Measurements from ENCODE around the gene NCKAP5. TPM values are rescaled to one million over a fixed set of nuclear protein-coding genes. Genes with fewer than 3 reads are reported as not detected.

The NCKAP5 gene
- total and polyA plus RNA-seq, 2 of the 13 experiments (the other 11 are each of a cell fraction or from before 2014, with no cell fraction given), result 0.01 TPM; not detected in 1

DNA sequence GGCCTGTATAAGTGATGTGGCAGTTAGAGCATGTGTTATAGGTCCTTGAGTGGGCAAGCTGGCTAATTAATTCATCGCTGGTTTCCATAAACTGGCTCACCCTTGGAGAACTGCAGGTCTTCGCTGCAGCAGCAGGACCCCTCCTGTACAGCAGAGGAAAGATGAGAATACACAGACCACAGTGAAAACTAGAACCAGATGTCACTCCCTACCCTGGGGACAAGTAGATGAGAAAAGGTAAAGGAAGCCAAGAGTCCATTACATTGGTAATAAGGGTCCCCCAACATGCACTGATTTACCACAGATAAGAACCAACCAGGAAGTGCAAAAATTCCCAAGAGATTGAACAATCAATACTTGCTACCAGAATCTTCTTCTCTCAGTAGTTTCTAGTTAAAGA, 482.6 kb downstream of the NCKAP5 start (continued):
- TF ChIP-seq, protein P1, sequence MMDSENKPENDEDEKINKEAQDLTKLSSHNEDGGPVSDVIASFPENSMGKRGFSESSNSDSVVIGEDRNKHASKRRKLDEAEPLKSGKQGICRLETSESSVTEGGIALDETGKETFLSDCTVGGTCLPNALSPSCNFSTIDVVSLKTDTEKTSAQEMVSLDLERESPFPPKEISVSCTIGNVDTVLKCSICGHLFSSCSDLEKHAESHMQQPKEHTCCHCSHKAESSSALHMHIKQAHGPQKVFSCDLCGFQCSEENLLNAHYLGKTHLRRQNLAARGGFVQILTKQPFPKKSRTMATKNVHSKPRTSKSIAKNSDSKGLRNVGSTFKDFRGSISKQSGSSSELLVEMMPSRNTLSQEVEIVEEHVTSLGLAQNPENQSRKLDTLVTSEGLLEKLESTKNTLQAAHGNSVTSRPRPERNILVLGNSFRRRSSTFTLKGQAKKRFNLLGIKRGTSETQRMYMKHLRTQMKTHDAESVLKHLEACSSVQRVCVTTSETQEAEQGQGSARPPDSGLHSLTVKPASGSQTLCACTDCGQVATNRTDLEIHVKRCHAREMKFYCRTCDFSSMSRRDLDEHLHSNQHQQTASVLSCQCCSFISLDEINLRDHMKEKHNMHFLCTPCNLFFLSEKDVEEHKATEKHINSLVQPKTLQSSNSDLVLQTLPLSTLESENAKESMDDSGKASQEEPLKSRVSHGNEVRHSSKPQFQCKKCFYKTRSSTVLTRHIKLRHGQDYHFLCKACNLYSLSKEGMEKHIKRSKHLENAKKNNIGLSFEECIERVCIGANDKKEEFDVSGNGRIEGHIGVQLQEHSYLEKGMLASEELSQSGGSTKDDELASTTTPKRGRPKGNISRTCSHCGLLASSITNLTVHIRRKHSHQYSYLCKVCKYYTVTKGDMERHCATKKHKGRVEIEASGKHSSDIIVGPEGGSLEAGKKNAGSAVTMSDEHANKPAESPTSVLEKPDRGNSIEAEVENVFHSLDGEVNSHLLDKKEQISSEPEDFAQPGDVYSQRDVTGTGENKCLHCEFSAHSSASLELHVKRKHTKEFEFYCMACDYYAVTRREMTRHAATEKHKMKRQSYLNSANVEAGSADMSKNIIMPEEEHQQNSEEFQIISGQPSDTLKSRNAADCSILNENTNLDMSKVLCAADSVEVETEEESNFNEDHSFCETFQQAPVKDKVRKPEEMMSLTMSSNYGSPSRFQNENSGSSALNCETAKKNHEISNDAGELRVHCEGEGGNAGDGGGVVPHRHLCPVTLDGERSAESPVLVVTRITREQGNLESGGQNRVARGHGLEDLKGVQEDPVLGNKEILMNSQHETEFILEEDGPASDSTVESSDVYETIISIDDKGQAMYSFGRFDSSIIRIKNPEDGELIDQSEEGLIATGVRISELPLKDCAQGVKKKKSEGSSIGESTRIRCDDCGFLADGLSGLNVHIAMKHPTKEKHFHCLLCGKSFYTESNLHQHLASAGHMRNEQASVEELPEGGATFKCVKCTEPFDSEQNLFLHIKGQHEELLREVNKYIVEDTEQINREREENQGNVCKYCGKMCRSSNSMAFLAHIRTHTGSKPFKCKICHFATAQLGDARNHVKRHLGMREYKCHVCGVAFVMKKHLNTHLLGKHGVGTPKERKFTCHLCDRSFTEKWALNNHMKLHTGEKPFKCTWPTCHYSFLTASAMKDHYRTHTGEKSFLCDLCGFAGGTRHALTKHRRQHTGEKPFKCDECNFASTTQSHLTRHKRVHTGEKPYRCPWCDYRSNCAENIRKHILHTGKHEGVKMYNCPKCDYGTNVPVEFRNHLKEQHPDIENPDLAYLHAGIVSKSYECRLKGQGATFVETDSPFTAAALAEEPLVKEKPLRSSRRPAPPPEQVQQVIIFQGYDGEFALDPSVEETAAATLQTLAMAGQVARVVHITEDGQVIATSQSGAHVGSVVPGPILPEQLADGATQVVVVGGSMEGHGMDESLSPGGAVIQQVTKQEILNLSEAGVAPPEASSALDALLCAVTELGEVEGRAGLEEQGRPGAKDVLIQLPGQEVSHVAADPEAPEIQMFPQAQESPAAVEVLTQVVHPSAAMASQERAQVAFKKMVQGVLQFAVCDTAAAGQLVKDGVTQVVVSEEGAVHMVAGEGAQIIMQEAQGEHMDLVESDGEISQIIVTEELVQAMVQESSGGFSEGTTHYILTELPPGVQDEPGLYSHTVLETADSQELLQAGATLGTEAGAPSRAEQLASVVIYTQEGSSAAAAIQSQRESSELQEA (CRISPR knock-in tag; IDR thresholded peaks at IDR 0.05; ENCODE audit: not compliant biosample characterization), result no peak
- no peak for TF ChIP-seq SIX4 (CRISPR knock-in tag; IDR thresholded peaks at IDR 0.05)
- TF ChIP-seq, protein P2, sequence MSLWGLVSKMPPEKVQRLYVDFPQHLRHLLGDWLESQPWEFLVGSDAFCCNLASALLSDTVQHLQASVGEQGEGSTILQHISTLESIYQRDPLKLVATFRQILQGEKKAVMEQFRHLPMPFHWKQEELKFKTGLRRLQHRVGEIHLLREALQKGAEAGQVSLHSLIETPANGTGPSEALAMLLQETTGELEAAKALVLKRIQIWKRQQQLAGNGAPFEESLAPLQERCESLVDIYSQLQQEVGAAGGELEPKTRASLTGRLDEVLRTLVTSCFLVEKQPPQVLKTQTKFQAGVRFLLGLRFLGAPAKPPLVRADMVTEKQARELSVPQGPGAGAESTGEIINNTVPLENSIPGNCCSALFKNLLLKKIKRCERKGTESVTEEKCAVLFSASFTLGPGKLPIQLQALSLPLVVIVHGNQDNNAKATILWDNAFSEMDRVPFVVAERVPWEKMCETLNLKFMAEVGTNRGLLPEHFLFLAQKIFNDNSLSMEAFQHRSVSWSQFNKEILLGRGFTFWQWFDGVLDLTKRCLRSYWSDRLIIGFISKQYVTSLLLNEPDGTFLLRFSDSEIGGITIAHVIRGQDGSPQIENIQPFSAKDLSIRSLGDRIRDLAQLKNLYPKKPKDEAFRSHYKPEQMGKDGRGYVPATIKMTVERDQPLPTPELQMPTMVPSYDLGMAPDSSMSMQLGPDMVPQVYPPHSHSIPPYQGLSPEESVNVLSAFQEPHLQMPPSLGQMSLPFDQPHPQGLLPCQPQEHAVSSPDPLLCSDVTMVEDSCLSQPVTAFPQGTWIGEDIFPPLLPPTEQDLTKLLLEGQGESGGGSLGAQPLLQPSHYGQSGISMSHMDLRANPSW (CRISPR knock-in tag; IDR thresholded peaks at IDR 0.05; ENCODE audit: borderline replicate concordance), result no peak

Data from HepG2 (cell line).